Measurements from ENCODE around the gene AP1M2. TPM values are rescaled to one million over a fixed set of nuclear protein-coding genes. Genes with fewer than 3 reads are reported as not detected.

Gene AP1M2
- total RNA-seq, 1 donor from 2014 or later = 29.0 TPM

DNA sequence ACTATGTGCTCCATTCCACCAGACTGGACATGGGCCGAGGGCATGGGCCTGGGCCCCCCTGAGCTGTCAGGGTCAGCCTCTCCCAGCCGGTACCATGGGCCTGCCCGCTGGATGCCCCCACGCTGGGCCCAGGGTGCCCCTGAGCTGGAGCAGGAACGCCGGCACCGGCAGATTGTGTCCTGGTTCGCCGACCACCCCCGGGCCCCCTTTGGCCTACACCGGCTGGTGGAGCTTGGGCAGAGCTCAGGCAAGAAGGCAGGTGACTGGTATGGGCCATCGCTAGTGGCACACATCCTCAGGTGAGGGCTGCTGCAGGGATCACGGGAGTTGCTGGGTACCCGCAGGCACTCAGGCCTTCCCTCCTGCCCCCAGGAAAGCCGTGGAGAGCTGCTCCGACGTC, 40.3 kb downstream of the AP1M2 start:
- H3K9me3 ChIP-seq = no peaks in the 10 kb centered on the region
- peaks cover 0 to 53% of the 10 kb centered on the region in 2 donors for H3K36me3 ChIP-seq
- peaks cover 27% of the 10 kb centered on the region for H3K4me1 ChIP-seq
- DNase-seq (ENCODE audit: extremely low spot score in 2 of 2) = no peak
- TF ChIP-seq POLR2A (IDR thresholded peaks at IDR 0.05) (no peak), POLR2AphosphoS5 (IDR thresholded peaks at IDR 0.05; ENCODE audit: insufficient read depth in 1 of 2, low read depth in 1 of 2) (no peak)
- TF ChIP-seq, protein P1, sequence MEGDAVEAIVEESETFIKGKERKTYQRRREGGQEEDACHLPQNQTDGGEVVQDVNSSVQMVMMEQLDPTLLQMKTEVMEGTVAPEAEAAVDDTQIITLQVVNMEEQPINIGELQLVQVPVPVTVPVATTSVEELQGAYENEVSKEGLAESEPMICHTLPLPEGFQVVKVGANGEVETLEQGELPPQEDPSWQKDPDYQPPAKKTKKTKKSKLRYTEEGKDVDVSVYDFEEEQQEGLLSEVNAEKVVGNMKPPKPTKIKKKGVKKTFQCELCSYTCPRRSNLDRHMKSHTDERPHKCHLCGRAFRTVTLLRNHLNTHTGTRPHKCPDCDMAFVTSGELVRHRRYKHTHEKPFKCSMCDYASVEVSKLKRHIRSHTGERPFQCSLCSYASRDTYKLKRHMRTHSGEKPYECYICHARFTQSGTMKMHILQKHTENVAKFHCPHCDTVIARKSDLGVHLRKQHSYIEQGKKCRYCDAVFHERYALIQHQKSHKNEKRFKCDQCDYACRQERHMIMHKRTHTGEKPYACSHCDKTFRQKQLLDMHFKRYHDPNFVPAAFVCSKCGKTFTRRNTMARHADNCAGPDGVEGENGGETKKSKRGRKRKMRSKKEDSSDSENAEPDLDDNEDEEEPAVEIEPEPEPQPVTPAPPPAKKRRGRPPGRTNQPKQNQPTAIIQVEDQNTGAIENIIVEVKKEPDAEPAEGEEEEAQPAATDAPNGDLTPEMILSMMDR (IDR thresholded peaks at IDR 0.05) = no peak
- H3K27ac ChIP-seq = no peak overlapping the region
- H3K27me3 ChIP-seq = no peaks in the 10 kb centered on the region
- H3K4me3 ChIP-seq = no peak overlapping the region
- intact Hi-C loops (cut with DNase I) = no loop called here

DNA sequence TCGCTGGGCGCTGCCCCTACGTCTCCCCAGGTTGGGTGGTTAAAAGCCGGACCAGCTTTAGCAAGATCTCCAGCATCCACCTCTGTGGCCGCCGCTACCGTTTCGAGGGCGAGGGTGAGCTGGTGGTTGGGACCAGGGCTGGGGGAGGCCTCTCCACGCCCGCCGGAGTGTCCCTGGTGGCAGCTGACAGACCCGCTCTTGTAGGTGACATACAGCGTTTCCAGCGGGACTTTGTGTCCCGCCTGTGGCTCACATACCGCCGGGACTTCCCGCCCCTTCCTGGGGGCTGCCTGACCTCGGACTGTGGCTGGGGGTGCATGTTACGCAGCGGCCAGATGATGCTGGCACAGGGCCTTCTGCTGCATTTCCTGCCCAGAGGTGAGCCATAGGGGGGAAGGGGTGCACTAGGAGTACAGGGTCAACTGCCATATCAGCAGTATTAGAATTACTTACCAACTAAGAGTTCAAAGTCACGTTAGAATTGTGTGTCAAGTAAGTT, 42.3 kb downstream of the AP1M2 start:
- Histone ChIP-seq H3K4me1 (peaks cover 27% of the 10 kb centered on the region), H3K36me3 (peaks cover 0 to 34% of the 10 kb centered on the region in 2 donors), H3K27ac (peak overlapping the region; percentile 94), H3K9me3 (no peaks in the 10 kb centered on the region), H3K4me3 (peak overlapping the region; percentile 88 to 93), H3K27me3 (no peaks in the 10 kb centered on the region)
- intact Hi-C loops (cut with DNase I) = no loop called here
- TF ChIP-seq, protein P1 (IDR thresholded peaks at IDR 0.05) = no peak
- TF ChIP-seq POLR2AphosphoS5 (IDR thresholded peaks at IDR 0.05; ENCODE audit: insufficient read depth in 1 of 2, low read depth in 1 of 2) = no peak
- no peak for TF ChIP-seq POLR2A (IDR thresholded peaks at IDR 0.05)
- DNase-seq (ENCODE audit: extremely low spot score in 2 of 2) = no peak

DNA sequence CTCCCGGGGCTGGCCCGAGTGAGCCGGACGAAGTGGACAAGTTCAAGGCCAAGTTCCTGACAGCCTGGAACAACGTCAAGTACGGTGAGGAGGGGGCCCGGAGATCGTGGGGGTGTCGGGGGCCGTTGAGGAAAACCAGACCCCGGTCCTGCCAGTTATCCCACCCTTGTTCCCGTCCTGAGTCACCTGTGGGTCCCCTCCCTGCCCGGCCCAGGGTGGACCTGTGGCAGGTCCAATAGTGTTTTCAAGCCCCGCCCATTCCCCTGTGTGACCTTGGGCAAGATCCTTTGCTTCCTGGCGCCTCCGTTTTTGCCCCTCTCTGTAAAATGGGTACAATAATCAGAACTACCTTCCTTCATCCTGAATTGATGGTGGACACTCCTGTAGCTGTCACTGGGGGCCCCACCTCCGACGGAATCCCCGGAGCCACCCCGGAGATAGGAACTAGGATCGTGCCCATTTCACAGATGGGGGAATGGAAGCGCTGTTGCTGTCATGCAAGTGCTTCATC, 42.8 kb downstream of the AP1M2 start:
- H3K9me3 ChIP-seq = no peaks in the 10 kb centered on the region
- peaks cover 0 to 29% of the 10 kb centered on the region in 2 donors for H3K36me3 ChIP-seq
- H3K27me3 ChIP-seq = no peaks in the 10 kb centered on the region
- TF ChIP-seq POLR2AphosphoS5 (IDR thresholded peaks at IDR 0.05; ENCODE audit: insufficient read depth in 1 of 2, low read depth in 1 of 2) (no peak), POLR2A (IDR thresholded peaks at IDR 0.05) (no peak)
- TF ChIP-seq, protein P1 (IDR thresholded peaks at IDR 0.05) = no peak
- peak overlapping the region; percentile 94 for H3K27ac ChIP-seq
- DNase-seq (ENCODE audit: extremely low spot score in 2 of 2) = no peak
- intact Hi-C loops (cut with DNase I) = no loop called here
- peak overlapping the region; percentile 88 to 93 for H3K4me3 ChIP-seq
- peaks cover 27% of the 10 kb centered on the region for H3K4me1 ChIP-seq

DNA sequence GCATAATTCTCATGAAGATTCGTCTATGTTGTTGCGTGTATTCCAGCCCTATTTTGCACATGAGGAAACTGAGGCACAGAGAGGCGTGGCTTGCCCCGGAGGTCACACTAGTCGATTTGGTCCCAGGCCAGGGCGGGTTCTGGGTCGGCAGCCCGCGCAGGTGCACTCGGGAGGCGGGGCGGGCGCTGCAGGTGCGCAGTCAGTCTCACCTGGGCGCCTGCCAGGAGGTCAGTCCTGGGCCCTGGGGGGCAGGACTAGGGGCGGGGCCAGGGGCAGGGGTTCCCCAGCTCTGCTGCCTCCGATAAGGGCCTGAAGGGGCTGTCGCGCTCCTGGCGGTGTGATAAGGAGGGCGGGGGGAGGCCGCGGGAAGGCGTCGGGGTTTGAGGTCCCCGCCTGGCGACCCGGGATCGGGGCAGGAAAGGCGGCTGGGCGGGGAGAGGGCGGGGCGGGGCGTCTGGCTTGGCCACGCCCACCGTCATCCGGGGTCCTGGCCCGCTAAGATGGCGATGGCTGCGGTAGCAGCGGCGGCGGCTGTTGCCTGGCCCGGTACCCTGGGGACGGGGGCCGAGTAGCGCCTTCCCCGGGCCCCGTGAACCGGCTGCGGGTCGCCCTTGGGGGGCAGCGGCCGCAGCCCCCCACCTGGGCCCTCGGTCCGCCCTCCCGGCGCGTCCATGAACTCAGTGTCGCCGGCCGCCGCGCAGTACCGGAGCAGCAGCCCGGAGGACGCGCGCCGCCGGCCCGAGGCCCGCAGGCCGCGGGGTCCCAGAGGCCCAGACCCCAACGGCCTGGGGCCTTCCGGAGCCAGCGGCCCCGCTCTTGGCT, 43.5 kb downstream of the AP1M2 start, which contains the start of gene ATG4D:
TSS of gene ATG4D (plus strand) at position 485 of the 822 bp plus-strand sequence. CDS start at position 672, 187 bp downstream.
- Histone ChIP-seq H3K36me3 (peaks cover 0 to 22% of the 10 kb centered on the region in 2 donors), H3K9me3 (no peaks in the 10 kb centered on the region), H3K27ac (peak within 1 kb of the TSS; percentile 94), H3K27me3 (no peaks in the 10 kb centered on the region), H3K4me3 (peak within 1 kb of the TSS; percentile 88 to 93), H3K4me1 (peaks cover 27% of the 10 kb centered on the region)
- TF ChIP-seq POLR2AphosphoS5 (IDR thresholded peaks at IDR 0.05; ENCODE audit: insufficient read depth in 1 of 2, low read depth in 1 of 2) (peak in 1 of 2 donors; percentile 54), POLR2A (IDR thresholded peaks at IDR 0.05) (peak in 1 of 2 donors; percentile 60)
- TF ChIP-seq, protein P1 (IDR thresholded peaks at IDR 0.05) = no peak
- intact Hi-C loops (cut with DNase I) = no loop called here
- no peak for DNase-seq (ENCODE audit: extremely low spot score in 2 of 2)
